COLO829 (cell line): Measurements from ENCODE around the gene ALX4.

ENCODE experiments used
- DNase-seq: peaks from one replicate; pipeline ENCODE4 v3.0.0; 2012; ENCODE audit warnings: low spot score

ALX4 gene

GRCh38 chr11:44335052-44335760 is 25.3 kb upstream of the ALX4 start:
- no peak for DNase-seq

- DNase-seq: no peak
Measured at GRCh38 chr11:44334356-44335004, 24.5 kb upstream of the ALX4 start.

DNA sequence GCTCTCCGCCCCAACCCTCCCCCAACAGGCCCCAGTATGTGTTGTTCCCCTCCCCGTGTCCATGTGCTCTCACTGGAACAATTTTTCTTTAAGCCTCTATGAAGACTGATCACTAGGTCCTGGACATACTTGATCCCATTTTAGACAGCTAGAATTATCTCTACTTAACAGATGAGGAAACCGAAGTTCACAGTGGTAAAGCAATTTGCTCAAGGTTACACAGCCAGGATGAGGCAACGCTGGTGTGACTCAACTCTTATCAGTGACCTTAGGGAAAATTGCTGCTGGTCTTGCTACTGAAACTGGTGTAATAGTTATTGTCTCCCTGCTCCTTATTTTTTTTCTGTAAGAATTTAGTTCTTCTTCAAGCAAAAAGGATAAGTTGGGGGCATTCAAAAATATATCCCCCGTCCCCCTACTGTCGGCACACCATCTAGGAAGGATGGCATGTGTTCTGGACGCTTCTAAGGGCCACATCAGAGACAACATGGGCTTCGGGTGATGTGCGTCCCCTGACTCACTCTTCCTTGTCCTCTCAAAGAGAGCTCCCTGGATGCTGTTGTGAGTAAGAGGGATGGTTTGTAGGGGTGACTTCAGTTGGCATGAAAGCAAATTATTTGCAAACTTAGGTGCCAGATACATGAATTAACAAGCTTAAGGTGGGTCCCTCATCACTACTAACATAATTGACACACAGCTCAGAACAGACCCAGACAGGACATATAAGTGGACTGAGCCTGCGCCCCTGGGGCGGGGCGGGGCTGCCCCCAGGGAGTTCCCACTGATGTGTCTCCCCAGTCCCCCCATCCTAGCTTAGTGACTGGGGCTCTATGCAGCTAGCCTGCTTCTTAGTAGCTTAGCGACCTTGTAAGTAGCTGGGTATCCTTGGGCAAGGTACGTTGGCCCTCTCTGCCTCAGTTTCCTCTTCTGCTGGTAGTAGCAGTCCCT is 23.6 kb upstream of the ALX4 start:
- DNase-seq: no peak

- DNase-seq: no peak
Measured at GRCh38 chr11:44332665-44333064, 22.7 kb upstream of the ALX4 start.

- DNase-seq: no peak
Measured at GRCh38 chr11:44329472-44330230, 19.7 kb upstream of the ALX4 start.

- DNase-seq: no peak
Measured at GRCh38 chr11:44328138-44328660, 18.3 kb upstream of the ALX4 start.

GRCh38 chr11:44327730-44328129 is 17.8 kb upstream of the ALX4 start:
- no peak for DNase-seq

- DNase-seq: no peak
Measured at GRCh38 chr11:44326615-44327475, 16.9 kb upstream of the ALX4 start.

- no peak for DNase-seq
Measured at GRCh38 chr11:44325698-44326097, 15.8 kb upstream of the ALX4 start.

DNA sequence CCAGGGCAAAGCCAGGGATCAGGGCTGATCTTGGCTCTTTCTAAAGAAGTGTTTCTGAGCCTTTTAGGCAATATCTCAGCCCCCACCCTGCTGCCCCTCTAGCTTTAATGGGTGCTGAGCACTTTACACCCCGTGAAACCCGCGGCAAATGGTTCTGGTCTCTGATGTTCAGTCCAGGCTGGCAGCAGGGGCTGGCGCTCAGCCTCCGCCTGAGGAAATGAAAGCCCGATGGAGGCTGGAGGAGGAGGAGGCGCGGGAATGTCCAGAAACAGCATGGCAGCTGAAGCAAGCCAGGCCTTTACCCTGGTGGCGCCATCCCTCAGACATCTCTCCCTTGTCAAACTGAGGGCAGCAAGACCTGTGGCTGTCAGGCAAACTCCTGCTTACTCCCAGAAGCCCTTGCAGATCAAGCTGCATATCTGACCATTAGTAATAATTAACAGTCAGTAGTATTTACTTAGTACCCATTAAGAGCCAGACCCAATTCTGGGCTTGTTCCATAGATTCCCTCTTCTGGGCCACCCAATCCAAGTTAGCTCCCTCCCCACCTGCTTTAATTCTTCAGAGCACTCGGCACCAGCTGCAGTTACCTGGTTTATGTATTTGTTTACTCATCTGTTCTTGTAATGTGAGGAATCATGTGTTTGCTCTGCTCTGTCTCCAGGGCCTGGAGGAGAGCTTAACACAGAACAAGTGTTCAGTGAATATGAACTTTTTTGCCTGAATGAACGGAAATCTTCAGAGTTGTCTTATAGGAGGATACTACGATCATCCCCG is 15.0 kb upstream of the ALX4 start:
- DNase-seq: no peak

GRCh38 chr11:44324222-44324621 is 14.3 kb upstream of the ALX4 start:
- no peak for DNase-seq

GRCh38 chr11:44322243-44322642 is 12.3 kb upstream of the ALX4 start:
- DNase-seq: no peak

- DNase-seq: no peak
Measured at GRCh38 chr11:44321059-44321458, 11.1 kb upstream of the ALX4 start.

- no peak for DNase-seq
Measured at GRCh38 chr11:44320289-44320973, 10.5 kb upstream of the ALX4 start.

DNA sequence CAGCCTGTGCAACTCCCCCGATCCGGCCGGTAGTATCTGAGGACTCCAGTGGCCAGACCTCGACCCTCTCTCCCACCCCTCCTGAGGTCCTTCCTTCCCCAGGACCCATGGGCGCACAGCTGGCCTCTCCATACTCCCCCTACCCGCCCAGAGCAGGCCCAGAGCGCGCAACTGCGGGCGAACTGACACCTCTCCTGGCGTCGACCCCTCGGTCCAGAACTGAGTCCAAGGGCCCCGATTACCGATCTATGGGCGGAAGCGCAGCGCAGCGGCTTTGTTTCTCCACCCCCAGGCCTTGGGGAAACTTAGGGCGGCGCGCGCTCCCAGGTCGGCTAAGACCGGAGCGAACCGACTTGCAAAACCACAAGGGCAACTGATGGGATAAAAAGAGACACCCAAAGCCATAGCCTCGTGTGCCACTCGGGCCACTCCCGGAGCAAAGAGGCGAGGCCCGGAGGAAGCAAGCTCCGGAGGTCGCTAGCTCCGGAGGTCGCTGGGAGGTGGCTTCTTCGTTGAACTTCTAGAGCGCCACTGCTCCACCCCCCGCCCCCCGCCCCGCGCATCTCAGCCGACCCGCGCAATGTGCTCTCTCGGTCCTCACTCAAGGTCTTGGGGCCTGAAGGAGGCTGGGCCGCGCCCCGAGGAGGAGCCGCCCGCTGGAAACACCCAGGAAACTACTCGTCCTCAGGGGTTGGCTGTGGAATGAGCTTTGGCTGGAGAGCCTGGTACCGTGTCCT is 9.8 kb upstream of the ALX4 start:
- DNase-seq: no peak

GRCh38 chr11:44319170-44319551 is 9.2 kb upstream of the ALX4 start:
- no peak for DNase-seq

DNA sequence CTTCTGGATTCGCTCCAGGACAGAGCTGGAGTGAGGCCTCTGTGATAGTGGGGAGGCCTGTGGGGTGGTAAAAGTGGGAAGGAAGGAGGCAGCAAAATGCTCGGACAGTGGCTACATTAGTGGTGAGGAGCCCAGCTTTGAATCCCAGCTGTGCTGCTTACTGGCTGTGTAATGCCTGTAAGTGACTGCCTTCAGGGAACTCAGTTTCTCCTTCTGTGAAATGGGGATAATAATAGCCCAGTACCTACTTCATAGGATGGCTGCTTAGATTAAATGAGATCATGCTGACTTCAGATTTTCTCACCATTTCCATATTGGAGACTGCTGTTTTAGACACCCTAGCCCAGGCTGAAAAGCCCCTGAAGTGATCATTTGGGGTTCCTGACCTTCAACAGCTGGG is 8.4 kb upstream of the ALX4 start:
- DNase-seq: no peak

DNA sequence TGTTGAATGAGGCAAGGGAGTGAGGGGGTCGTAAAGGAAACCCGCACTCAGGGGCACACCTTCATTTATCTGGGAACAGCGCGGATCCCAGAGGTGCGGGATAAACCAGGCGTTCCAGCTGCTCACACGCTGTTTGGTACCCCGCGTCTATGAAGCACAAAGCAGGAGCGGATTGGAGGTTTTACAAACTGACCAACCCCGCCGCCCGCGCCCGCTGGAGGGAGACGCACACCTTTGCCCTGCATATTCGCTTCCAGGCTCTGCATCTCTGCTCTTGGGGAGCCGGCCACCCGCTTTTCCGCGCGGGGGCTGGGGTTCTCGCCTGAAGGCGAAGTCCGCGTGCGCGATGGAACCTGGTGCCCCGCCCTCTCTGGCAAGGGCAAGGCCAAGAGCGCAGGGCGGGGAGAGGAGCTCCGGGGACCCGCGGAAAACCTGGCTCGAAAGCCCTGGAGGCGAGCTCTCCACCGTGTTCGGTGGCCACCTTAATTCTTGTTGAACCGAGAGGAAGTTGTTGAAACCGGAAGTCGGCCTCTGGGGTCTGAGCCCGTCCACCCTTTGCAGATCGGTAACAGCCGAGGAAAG is 6.8 kb upstream of the ALX4 start:
- no peak for DNase-seq
